GM12873 (cell line): ENCODE results near the gene CACNA1D.
A peak's percentile ranks its signal among the peaks of the same experiment; 100 is the strongest.

Experiments
- TF ChIP-seq, protein P1 (sequence below): IDR thresholded peaks from 2 replicates; pipeline ENCODE4 v1.5.1; 2012; ENCODE audit warnings: low read depth, mild to moderate bottlenecking, moderate library complexity, low read length, control low read depth; ENCODE audit not compliant: insufficient read depth; ENCODE audit errors: missing control alignments

CACNA1D gene

GRCh38 chr3:53509494-53509893, 15.1 kb downstream of the CACNA1D start:
- TF ChIP-seq, protein P1, sequence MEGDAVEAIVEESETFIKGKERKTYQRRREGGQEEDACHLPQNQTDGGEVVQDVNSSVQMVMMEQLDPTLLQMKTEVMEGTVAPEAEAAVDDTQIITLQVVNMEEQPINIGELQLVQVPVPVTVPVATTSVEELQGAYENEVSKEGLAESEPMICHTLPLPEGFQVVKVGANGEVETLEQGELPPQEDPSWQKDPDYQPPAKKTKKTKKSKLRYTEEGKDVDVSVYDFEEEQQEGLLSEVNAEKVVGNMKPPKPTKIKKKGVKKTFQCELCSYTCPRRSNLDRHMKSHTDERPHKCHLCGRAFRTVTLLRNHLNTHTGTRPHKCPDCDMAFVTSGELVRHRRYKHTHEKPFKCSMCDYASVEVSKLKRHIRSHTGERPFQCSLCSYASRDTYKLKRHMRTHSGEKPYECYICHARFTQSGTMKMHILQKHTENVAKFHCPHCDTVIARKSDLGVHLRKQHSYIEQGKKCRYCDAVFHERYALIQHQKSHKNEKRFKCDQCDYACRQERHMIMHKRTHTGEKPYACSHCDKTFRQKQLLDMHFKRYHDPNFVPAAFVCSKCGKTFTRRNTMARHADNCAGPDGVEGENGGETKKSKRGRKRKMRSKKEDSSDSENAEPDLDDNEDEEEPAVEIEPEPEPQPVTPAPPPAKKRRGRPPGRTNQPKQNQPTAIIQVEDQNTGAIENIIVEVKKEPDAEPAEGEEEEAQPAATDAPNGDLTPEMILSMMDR: no peak

GRCh38 chr3:53510508-53510907, 16.1 kb downstream of the CACNA1D start:
- TF ChIP-seq, protein P1: no peak

GRCh38 chr3:53511246-53511645, 16.8 kb downstream of the CACNA1D start:
- TF ChIP-seq, protein P1: no peak

GRCh38 chr3:53513556-53514190, 19.3 kb downstream of the CACNA1D start:
- TF ChIP-seq, protein P1: peak; percentile 47

DNA sequence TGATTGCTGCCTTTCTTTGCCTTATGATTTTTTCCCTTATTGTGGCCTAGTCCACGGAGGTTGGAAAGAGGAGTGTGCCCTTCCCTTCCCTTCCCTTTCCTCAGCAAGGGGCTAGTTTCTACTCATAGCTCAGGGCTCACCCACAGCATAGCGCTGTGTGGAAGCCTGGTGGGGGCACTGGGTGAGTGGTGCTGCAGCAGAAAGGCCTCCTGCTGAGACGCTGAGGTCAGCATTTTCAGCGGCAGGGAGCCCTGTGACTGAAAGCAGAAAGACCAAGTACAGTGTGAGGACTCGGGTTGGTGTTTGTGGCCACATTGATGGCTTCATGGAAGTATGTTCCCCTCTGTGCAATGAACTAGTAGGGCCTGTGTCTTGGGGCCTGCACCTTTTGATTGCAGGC, 21.9 kb downstream of the CACNA1D start:
- TF ChIP-seq, protein P1: no peak

- TF ChIP-seq, protein P1: no peak
Measured at GRCh38 chr3:53518495-53518981, 24.1 kb downstream of the CACNA1D start.

GRCh38 chr3:53519065-53519709, 24.8 kb downstream of the CACNA1D start:
- TF ChIP-seq, protein P1: no peak
